Measurements from ENCODE around the gene ADPRM. TPM values are rescaled to one million over a fixed set of nuclear protein-coding genes. Genes with fewer than 3 reads are reported as not detected.
"Not testable (repeated sequence)": the region's sequence is repeated elsewhere in the genome, so short reads cannot be mapped to it uniquely, and the experiment has no call there.

ADPRM gene
- total RNA-seq, 1 donor from 2014 or later = 13.5 TPM

GRCh38 chr17:10699856-10700255 lies 2.5 kb downstream of the ADPRM start:
- no peak for DNase-seq (ENCODE audit: low read depth, low spot score)

- no peak for DNase-seq (ENCODE audit: low read depth, low spot score)
These were observed 5.2 kb downstream of the ADPRM start for GRCh38 chr17:10702574-10702973.

GRCh38 chr17:10705727-10706126 lies 8.3 kb downstream of the ADPRM start:
- DNase-seq (ENCODE audit: low read depth, low spot score) = no peak

- no peak for DNase-seq (ENCODE audit: low read depth, low spot score)
These were observed 15.9 kb downstream of the ADPRM start for GRCh38 chr17:10713318-10713717.

GRCh38 chr17:10716218-10716617 lies 18.8 kb downstream of the ADPRM start:
- no peak for DNase-seq (ENCODE audit: low read depth, low spot score)

GRCh38 chr17:10718547-10718946 lies 21.2 kb downstream of the ADPRM start:
- DNase-seq (ENCODE audit: low read depth, low spot score) = no peak

GRCh38 chr17:10724546-10725195 lies 27.3 kb downstream of the ADPRM start:
- no peak for DNase-seq (ENCODE audit: low read depth, low spot score)

GRCh38 chr17:10725262-10725661 lies 27.9 kb downstream of the ADPRM start:
- DNase-seq (ENCODE audit: low read depth, low spot score) = no peak

GRCh38 chr17:10726196-10726595 lies 28.8 kb downstream of the ADPRM start:
- DNase-seq (ENCODE audit: low read depth, low spot score) = no peak

GRCh38 chr17:10727192-10727591 lies 29.8 kb downstream of the ADPRM start:
- DNase-seq (ENCODE audit: low read depth, low spot score) = no peak

- no peak for DNase-seq (ENCODE audit: low read depth, low spot score)
These were observed 31.0 kb downstream of the ADPRM start for GRCh38 chr17:10728331-10728892.

- DNase-seq (ENCODE audit: low read depth, low spot score) = peak; percentile 41
These were observed 32.2 kb downstream of the ADPRM start, which contains the start of gene TMEM220 for GRCh38 chr17:10729334-10730193. Gene TMEM220, minus strand, starts transcription at chr17:10730023. Its CDS starts 172 bp downstream, at chr17:10729851.

- not testable (repeated sequence) for DNase-seq (ENCODE audit: low read depth, low spot score)
These were observed 32.9 kb downstream of the ADPRM start for GRCh38 chr17:10730247-10730646.

- DNase-seq (ENCODE audit: low read depth, low spot score) = no peak
These were observed 34.0 kb downstream of the ADPRM start for GRCh38 chr17:10731408-10731879.

- DNase-seq (ENCODE audit: low read depth, low spot score) = not testable (repeated sequence)
These were observed 34.7 kb downstream of the ADPRM start for GRCh38 chr17:10732121-10732520.

GRCh38 chr17:10733666-10734065 lies 36.3 kb downstream of the ADPRM start:
- DNase-seq (ENCODE audit: low read depth, low spot score) = no peak

GRCh38 chr17:10735251-10735650 lies 37.9 kb downstream of the ADPRM start:
- no peak for DNase-seq (ENCODE audit: low read depth, low spot score)

GRCh38 chr17:10735821-10736220 lies 38.4 kb downstream of the ADPRM start:
- DNase-seq (ENCODE audit: low read depth, low spot score) = no peak

GRCh38 chr17:10737168-10737622 lies 39.8 kb downstream of the ADPRM start:
- DNase-seq (ENCODE audit: low read depth, low spot score) = no peak

GRCh38 chr17:10737736-10738135 lies 40.3 kb downstream of the ADPRM start:
- DNase-seq (ENCODE audit: low read depth, low spot score) = no peak

- DNase-seq (ENCODE audit: low read depth, low spot score) = no peak
These were observed 41.3 kb downstream of the ADPRM start for GRCh38 chr17:10738521-10739258.
